Measurements from ENCODE around the gene WBP2NL.

WBP2NL gene

GRCh38 chr22:41978732-41979131 is 19.9 kb upstream of the WBP2NL start:
- no peak for DNase-seq (ENCODE audit: low spot score)

GRCh38 chr22:41979423-41980250 is 19.0 kb upstream of the WBP2NL start:
- DNase-seq (ENCODE audit: low spot score): no peak

GRCh38 chr22:41982865-41983264 is 15.7 kb upstream of the WBP2NL start:
- no peak for DNase-seq (ENCODE audit: low spot score)

GRCh38 chr22:41983513-41984405 is 14.8 kb upstream of the WBP2NL start:
- no peak for DNase-seq (ENCODE audit: low spot score)

GRCh38 chr22:41987276-41987675 is 11.3 kb upstream of the WBP2NL start:
- no peak for DNase-seq (ENCODE audit: low spot score)

- DNase-seq (ENCODE audit: low spot score): no peak
Observed at GRCh38 chr22:41989246-41989645, 9.3 kb upstream of the WBP2NL start.

- no peak for DNase-seq (ENCODE audit: low spot score)
Observed at GRCh38 chr22:41991111-41991510, 7.5 kb upstream of the WBP2NL start.

GRCh38 chr22:41992496-41992895 is 6.1 kb upstream of the WBP2NL start:
- DNase-seq (ENCODE audit: low spot score): no peak

- no peak for DNase-seq (ENCODE audit: low spot score)
Observed at GRCh38 chr22:41995211-41995610, 3.4 kb upstream of the WBP2NL start.

GRCh38 chr22:41996826-41997225 is 1.8 kb upstream of the WBP2NL start:
- DNase-seq (ENCODE audit: low spot score): no peak

GRCh38 chr22:42000466-42000865 is 1.9 kb downstream of the WBP2NL start:
- no peak for DNase-seq (ENCODE audit: low spot score)

- no peak for DNase-seq (ENCODE audit: low spot score)
Observed at GRCh38 chr22:42001121-42001520, 2.5 kb downstream of the WBP2NL start.

GRCh38 chr22:42001706-42002105 is 3.1 kb downstream of the WBP2NL start:
- no peak for DNase-seq (ENCODE audit: low spot score)

- DNase-seq (ENCODE audit: low spot score): no peak
Observed at GRCh38 chr22:42007922-42008321, 9.3 kb downstream of the WBP2NL start.

- DNase-seq (ENCODE audit: low spot score): no peak
Observed at GRCh38 chr22:42010778-42011177, 12.2 kb downstream of the WBP2NL start.

GRCh38 chr22:42013385-42013784 is 14.8 kb downstream of the WBP2NL start:
- DNase-seq (ENCODE audit: low spot score): no peak

- no peak for DNase-seq (ENCODE audit: low spot score)
Observed at GRCh38 chr22:42016111-42016510, 17.5 kb downstream of the WBP2NL start.

GRCh38 chr22:42018224-42018623 is 19.6 kb downstream of the WBP2NL start:
- DNase-seq (ENCODE audit: low spot score): no peak

- DNase-seq (ENCODE audit: low spot score): no peak
Observed at GRCh38 chr22:42021571-42021970, 23.0 kb downstream of the WBP2NL start.

GRCh38 chr22:42022162-42022847 is 23.7 kb downstream of the WBP2NL start:
- DNase-seq (ENCODE audit: low spot score): no peak

- DNase-seq (ENCODE audit: low spot score): no peak
Observed at GRCh38 chr22:42025421-42025820, 26.8 kb downstream of the WBP2NL start.

- DNase-seq (ENCODE audit: low spot score): no peak
Observed at GRCh38 chr22:42026705-42027104, 28.1 kb downstream of the WBP2NL start.

Data from globus pallidus (tissue), 1 donor.